ENCODE measurements around the gene OSBP2.

Gene OSBP2

GRCh38 chr22:30864441-30865420, 170.1 kb downstream of the OSBP2 start:
- H3K9me3 ChIP-seq (ENCODE audit: low read length) = no peaks in the 10 kb centered on the region
- no peak overlapping the region for H3K9ac ChIP-seq (ENCODE audit: low read length)
- H3K27me3 ChIP-seq (ENCODE audit: control insufficient read depth in 1 of 2, insufficient read depth in 2 of 2, low read length in 2 of 2) = no peaks in the 10 kb centered on the region
- H3K27ac ChIP-seq (ENCODE audit: low read depth, low read length) = no peak overlapping the region
- no peak overlapping the region for H3K4me3 ChIP-seq (ENCODE audit: low read depth in 1 of 2, low read length in 2 of 2)
- no peaks in the 10 kb centered on the region for H3K36me3 ChIP-seq (ENCODE audit: insufficient read depth, low read length)
- no peaks in the 10 kb centered on the region for H3K4me1 ChIP-seq (ENCODE audit: insufficient read depth, low read length)

GRCh38 chr22:30865656-30866055, 171.0 kb downstream of the OSBP2 start:
- Histone ChIP-seq H3K27me3 (ENCODE audit: control insufficient read depth in 1 of 2, insufficient read depth in 2 of 2, low read length in 2 of 2) (no peaks in the 10 kb centered on the region), H3K4me3 (ENCODE audit: low read depth in 1 of 2, low read length in 2 of 2) (no peak overlapping the region), H3K27ac (ENCODE audit: low read depth, low read length) (no peak overlapping the region), H3K4me1 (ENCODE audit: insufficient read depth, low read length) (no peaks in the 10 kb centered on the region), H3K9me3 (ENCODE audit: low read length) (no peaks in the 10 kb centered on the region), H3K36me3 (ENCODE audit: insufficient read depth, low read length) (no peaks in the 10 kb centered on the region), H3K9ac (ENCODE audit: low read length) (no peak overlapping the region)

- no peaks in the 10 kb centered on the region for H3K36me3 ChIP-seq (ENCODE audit: insufficient read depth, low read length)
Measured at GRCh38 chr22:30866216-30866615, 171.5 kb downstream of the OSBP2 start.

GRCh38 chr22:30866811-30867271, 172.2 kb downstream of the OSBP2 start:
- Histone ChIP-seq H3K27ac (ENCODE audit: low read depth, low read length) (no peak overlapping the region), H3K36me3 (ENCODE audit: insufficient read depth, low read length) (no peaks in the 10 kb centered on the region), H3K9me3 (ENCODE audit: low read length) (no peaks in the 10 kb centered on the region), H3K27me3 (ENCODE audit: control insufficient read depth in 1 of 2, insufficient read depth in 2 of 2, low read length in 2 of 2) (no peaks in the 10 kb centered on the region), H3K4me3 (ENCODE audit: low read depth in 1 of 2, low read length in 2 of 2) (no peak overlapping the region), H3K9ac (ENCODE audit: low read length) (no peak overlapping the region), H3K4me1 (ENCODE audit: insufficient read depth, low read length) (no peaks in the 10 kb centered on the region)

More at GRCh38 chr22:30866216-30866615, 171.5 kb downstream of the OSBP2 start:
- H3K27me3 ChIP-seq (ENCODE audit: control insufficient read depth in 1 of 2, insufficient read depth in 2 of 2, low read length in 2 of 2) = no peaks in the 10 kb centered on the region
- H3K4me1 ChIP-seq (ENCODE audit: insufficient read depth, low read length) = no peaks in the 10 kb centered on the region
- H3K27ac ChIP-seq (ENCODE audit: low read depth, low read length) = no peak overlapping the region
- no peaks in the 10 kb centered on the region for H3K9me3 ChIP-seq (ENCODE audit: low read length)
- H3K9ac ChIP-seq (ENCODE audit: low read length) = no peak overlapping the region
- H3K4me3 ChIP-seq (ENCODE audit: low read depth in 1 of 2, low read length in 2 of 2) = no peak overlapping the region

GRCh38 chr22:30867746-30868662, 173.3 kb downstream of the OSBP2 start:
- H3K9ac ChIP-seq (ENCODE audit: low read length) = no peak overlapping the region
- no peaks in the 10 kb centered on the region for H3K4me1 ChIP-seq (ENCODE audit: insufficient read depth, low read length)
- H3K9me3 ChIP-seq (ENCODE audit: low read length) = no peaks in the 10 kb centered on the region
- no peaks in the 10 kb centered on the region for H3K27me3 ChIP-seq (ENCODE audit: control insufficient read depth in 1 of 2, insufficient read depth in 2 of 2, low read length in 2 of 2)
- H3K36me3 ChIP-seq (ENCODE audit: insufficient read depth, low read length) = no peaks in the 10 kb centered on the region
- no peak overlapping the region for H3K4me3 ChIP-seq (ENCODE audit: low read depth in 1 of 2, low read length in 2 of 2)
- H3K27ac ChIP-seq (ENCODE audit: low read depth, low read length) = no peak overlapping the region

GRCh38 chr22:30868663-30869385, 174.2 kb downstream of the OSBP2 start:
- H3K9ac ChIP-seq (ENCODE audit: low read length) = no peak overlapping the region
- H3K4me1 ChIP-seq (ENCODE audit: insufficient read depth, low read length) = no peaks in the 10 kb centered on the region
- H3K9me3 ChIP-seq (ENCODE audit: low read length) = no peaks in the 10 kb centered on the region
- no peaks in the 10 kb centered on the region for H3K27me3 ChIP-seq (ENCODE audit: control insufficient read depth in 1 of 2, insufficient read depth in 2 of 2, low read length in 2 of 2)
- no peak overlapping the region for H3K27ac ChIP-seq (ENCODE audit: low read depth, low read length)
- H3K36me3 ChIP-seq (ENCODE audit: insufficient read depth, low read length) = no peaks in the 10 kb centered on the region
- H3K4me3 ChIP-seq (ENCODE audit: low read depth in 1 of 2, low read length in 2 of 2) = no peak overlapping the region

- Histone ChIP-seq H3K9me3 (ENCODE audit: low read length) (no peaks in the 10 kb centered on the region), H3K36me3 (ENCODE audit: insufficient read depth, low read length) (no peaks in the 10 kb centered on the region), H3K4me1 (ENCODE audit: insufficient read depth, low read length) (no peaks in the 10 kb centered on the region), H3K27ac (ENCODE audit: low read depth, low read length) (no peak overlapping the region), H3K4me3 (ENCODE audit: low read depth in 1 of 2, low read length in 2 of 2) (no peak overlapping the region), H3K27me3 (ENCODE audit: control insufficient read depth in 1 of 2, insufficient read depth in 2 of 2, low read length in 2 of 2) (no peaks in the 10 kb centered on the region), H3K9ac (ENCODE audit: low read length) (no peak overlapping the region)
Measured at GRCh38 chr22:30869667-30870395, 175.2 kb downstream of the OSBP2 start.

- H3K9ac ChIP-seq (ENCODE audit: low read length) = no peak overlapping the region
- H3K9me3 ChIP-seq (ENCODE audit: low read length) = no peaks in the 10 kb centered on the region
- no peaks in the 10 kb centered on the region for H3K4me1 ChIP-seq (ENCODE audit: insufficient read depth, low read length)
Measured at GRCh38 chr22:30870451-30871345, 176.0 kb downstream of the OSBP2 start.

GRCh38 chr22:30871391-30872284, 177.0 kb downstream of the OSBP2 start:
- Histone ChIP-seq H3K27me3 (ENCODE audit: control insufficient read depth in 1 of 2, insufficient read depth in 2 of 2, low read length in 2 of 2) (no peaks in the 10 kb centered on the region), H3K4me1 (ENCODE audit: insufficient read depth, low read length) (no peaks in the 10 kb centered on the region), H3K36me3 (ENCODE audit: insufficient read depth, low read length) (no peaks in the 10 kb centered on the region), H3K4me3 (ENCODE audit: low read depth in 1 of 2, low read length in 2 of 2) (no peak overlapping the region), H3K27ac (ENCODE audit: low read depth, low read length) (no peak overlapping the region), H3K9ac (ENCODE audit: low read length) (no peak overlapping the region), H3K9me3 (ENCODE audit: low read length) (no peaks in the 10 kb centered on the region)

More at GRCh38 chr22:30870451-30871345, 176.0 kb downstream of the OSBP2 start:
- Histone ChIP-seq H3K27ac (ENCODE audit: low read depth, low read length) (no peak overlapping the region), H3K4me3 (ENCODE audit: low read depth in 1 of 2, low read length in 2 of 2) (no peak overlapping the region), H3K27me3 (ENCODE audit: control insufficient read depth in 1 of 2, insufficient read depth in 2 of 2, low read length in 2 of 2) (no peaks in the 10 kb centered on the region), H3K36me3 (ENCODE audit: insufficient read depth, low read length) (no peaks in the 10 kb centered on the region)
